Measurements from ENCODE around the gene CD300E.

DNA sequence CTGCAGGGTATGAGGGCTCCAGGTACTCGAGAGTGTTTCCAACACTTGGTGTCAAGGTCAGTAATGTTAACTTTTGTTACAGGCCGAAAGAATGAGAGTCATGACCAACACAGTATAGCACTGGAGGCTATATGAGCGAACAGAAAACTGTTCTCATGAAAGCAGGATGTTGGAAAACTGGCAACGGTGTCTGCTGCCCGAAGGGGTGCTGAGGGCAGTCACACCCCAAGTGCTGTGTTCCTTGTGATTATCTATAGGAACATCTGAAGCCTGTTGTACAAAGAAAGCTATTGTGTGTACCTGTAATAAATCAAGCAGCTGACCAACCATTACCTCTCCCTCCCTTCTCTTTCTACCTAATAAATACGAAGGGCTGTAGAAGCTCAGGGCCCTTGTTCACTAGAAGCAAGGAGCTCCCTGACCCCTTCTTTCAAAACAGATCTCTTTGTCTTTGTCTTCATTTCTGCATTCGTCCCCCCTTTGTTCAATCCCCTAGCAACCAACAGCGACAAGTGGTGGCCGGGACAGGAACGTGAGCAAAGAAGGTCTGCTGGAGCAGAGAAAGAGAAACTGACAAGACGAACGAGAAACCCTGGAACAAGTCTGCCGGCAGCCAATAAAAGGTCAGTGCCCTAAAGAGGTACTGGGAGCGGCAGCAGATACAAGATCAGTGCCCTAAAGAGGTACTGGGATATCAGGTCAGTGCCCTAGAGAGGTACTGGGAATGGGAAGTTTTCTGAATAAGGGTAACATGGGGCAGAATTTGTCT lies 39.1 kb downstream of the CD300E start:
- TF ChIP-seq POLR2A (IDR thresholded peaks at IDR 0.05; ENCODE audit: low read depth, low read length) (no peak), GATA2 (IDR thresholded peaks at IDR 0.05; ENCODE audit: insufficient read depth, insufficient read length, low read depth, low read length) (no peak), EZH2 (IDR thresholded peaks at IDR 0.05; ENCODE audit: borderline replicate concordance, low read depth, low read length, severe bottlenecking) (no peak), FOS (IDR thresholded peaks at IDR 0.05; ENCODE audit: borderline replicate concordance, insufficient read depth, low read length) (no peak)
- TF ChIP-seq, protein P1, sequence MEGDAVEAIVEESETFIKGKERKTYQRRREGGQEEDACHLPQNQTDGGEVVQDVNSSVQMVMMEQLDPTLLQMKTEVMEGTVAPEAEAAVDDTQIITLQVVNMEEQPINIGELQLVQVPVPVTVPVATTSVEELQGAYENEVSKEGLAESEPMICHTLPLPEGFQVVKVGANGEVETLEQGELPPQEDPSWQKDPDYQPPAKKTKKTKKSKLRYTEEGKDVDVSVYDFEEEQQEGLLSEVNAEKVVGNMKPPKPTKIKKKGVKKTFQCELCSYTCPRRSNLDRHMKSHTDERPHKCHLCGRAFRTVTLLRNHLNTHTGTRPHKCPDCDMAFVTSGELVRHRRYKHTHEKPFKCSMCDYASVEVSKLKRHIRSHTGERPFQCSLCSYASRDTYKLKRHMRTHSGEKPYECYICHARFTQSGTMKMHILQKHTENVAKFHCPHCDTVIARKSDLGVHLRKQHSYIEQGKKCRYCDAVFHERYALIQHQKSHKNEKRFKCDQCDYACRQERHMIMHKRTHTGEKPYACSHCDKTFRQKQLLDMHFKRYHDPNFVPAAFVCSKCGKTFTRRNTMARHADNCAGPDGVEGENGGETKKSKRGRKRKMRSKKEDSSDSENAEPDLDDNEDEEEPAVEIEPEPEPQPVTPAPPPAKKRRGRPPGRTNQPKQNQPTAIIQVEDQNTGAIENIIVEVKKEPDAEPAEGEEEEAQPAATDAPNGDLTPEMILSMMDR (IDR thresholded peaks at IDR 0.05; ENCODE audit: extremely low read depth in 1 of 2, insufficient read depth in 1 of 2, low read depth in 1 of 2, low read length in 2 of 2): no peak
- TF ChIP-seq, protein P2, sequence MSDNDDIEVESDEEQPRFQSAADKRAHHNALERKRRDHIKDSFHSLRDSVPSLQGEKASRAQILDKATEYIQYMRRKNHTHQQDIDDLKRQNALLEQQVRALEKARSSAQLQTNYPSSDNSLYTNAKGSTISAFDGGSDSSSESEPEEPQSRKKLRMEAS (IDR thresholded peaks at IDR 0.05; ENCODE audit: insufficient read depth, insufficient read length): no peak

Data from endothelial cell of umbilical vein (primary cell).